Hematopoietic multipotent progenitor cell (in vitro differentiated cells): Measurements from ENCODE around the gene ANKRD2. TPM values are rescaled to one million over a fixed set of nuclear protein-coding genes. Genes with fewer than 3 reads are reported as not detected.

ENCODE experiments used
- DNase-seq, 3 donors: peaks; one replicate each; pipeline ENCODE4 v3.0.0-alpha.2; 2011 to 2015; ENCODE audit warnings: low read depth in 2 of 3, low spot score in 2 of 3
- total RNA-seq: library from RNA; depleted of rRNA; stranded (reverse); fragments of >200 nt; gene quantifications from one replicate; pipeline ENCODE4 v1.2.3, GENCODE V29; 2012

Gene ANKRD2
- total RNA-seq, 1 donor = not detected

GRCh38 chr10:97631098-97631497, 58.5 kb downstream of the ANKRD2 start:
- no peak for DNase-seq

GRCh38 chr10:97632949-97633884, 60.6 kb downstream of the ANKRD2 start, which contains the start of gene MORN4:
Gene MORN4 (minus strand): TSS chr10:97633500. CDS start chr10:97619653, 13,847 bp downstream.
- DNase-seq = peak; percentile 76 to 95 (median 91)

Other genes with a start within 250 kb of the ANKRD2 start
- gene FRAT2, start 238.1 kb upstream of the ANKRD2 start, total RNA-seq = 15.6 TPM
- gene RRP12, start 171.4 kb upstream of the ANKRD2 start, total RNA-seq = 42.3 TPM
- 117 TPM for gene PGAM1, start 146.6 kb upstream of the ANKRD2 start, total RNA-seq
- gene EXOSC1, start 126.8 kb upstream of the ANKRD2 start, total RNA-seq = 33.7 TPM
- 52.5 TPM for gene ZDHHC16, start 126.6 kb upstream of the ANKRD2 start, total RNA-seq
- gene MMS19, start 74.4 kb upstream of the ANKRD2 start, total RNA-seq = 71.1 TPM
- 4.6 TPM for gene UBTD1, start 73.9 kb upstream of the ANKRD2 start, total RNA-seq
- gene HOGA1, start 11.6 kb downstream of the ANKRD2 start, total RNA-seq = not detected
- not detected for gene C10orf62, start 16.9 kb downstream of the ANKRD2 start, total RNA-seq
- 3.5 TPM for gene MORN4, start 60.7 kb downstream of the ANKRD2 start, total RNA-seq
- gene PI4K2A, start 67.9 kb downstream of the ANKRD2 start, total RNA-seq = 6.5 TPM
- 8.9 TPM for gene AVPI1, start 114.5 kb downstream of the ANKRD2 start, total RNA-seq
- gene MARVELD1, start 141.0 kb downstream of the ANKRD2 start, total RNA-seq = 22.9 TPM
- 35.3 TPM for gene ZFYVE27, start 164.3 kb downstream of the ANKRD2 start, total RNA-seq
- gene SFRP5, start 199.2 kb downstream of the ANKRD2 start, total RNA-seq = 1.9 TPM